NCI-H1092 treated with DMSO at 0.1 percent for 48 hours (cell line): Measurements from ENCODE around the gene APOA4.

ENCODE experiments used
- DNase-seq: peaks from one replicate; lab custom pipeline; 2025; lab: John Stamatoyannopoulos, UW

Gene APOA4

GRCh38 chr11:116776522-116776984 is 46.6 kb downstream of the APOA4 start:
- DNase-seq, result no peak

GRCh38 chr11:116775975-116776374 is 47.1 kb downstream of the APOA4 start:
- no peak for DNase-seq

DNA sequence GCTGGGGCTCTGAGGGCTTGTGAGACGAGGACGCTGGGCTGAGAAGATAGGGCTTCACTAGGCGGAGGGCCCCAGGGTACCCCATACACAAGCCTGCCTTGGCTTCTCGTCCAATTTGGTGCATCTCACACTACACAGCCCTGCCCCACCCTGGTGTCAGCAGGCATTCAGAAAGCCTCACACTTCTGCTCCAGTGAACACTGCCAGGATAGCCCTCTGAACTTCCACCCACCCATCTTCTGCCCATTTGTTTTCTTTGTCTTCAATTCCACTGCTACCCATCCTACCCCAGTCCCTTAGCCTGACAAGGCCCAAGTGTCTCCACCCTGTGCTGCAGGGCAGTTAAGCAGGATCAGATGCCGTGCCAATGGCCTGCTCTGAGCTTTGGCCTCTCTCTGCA is 48.4 kb downstream of the APOA4 start:
- no peak for DNase-seq

DNA sequence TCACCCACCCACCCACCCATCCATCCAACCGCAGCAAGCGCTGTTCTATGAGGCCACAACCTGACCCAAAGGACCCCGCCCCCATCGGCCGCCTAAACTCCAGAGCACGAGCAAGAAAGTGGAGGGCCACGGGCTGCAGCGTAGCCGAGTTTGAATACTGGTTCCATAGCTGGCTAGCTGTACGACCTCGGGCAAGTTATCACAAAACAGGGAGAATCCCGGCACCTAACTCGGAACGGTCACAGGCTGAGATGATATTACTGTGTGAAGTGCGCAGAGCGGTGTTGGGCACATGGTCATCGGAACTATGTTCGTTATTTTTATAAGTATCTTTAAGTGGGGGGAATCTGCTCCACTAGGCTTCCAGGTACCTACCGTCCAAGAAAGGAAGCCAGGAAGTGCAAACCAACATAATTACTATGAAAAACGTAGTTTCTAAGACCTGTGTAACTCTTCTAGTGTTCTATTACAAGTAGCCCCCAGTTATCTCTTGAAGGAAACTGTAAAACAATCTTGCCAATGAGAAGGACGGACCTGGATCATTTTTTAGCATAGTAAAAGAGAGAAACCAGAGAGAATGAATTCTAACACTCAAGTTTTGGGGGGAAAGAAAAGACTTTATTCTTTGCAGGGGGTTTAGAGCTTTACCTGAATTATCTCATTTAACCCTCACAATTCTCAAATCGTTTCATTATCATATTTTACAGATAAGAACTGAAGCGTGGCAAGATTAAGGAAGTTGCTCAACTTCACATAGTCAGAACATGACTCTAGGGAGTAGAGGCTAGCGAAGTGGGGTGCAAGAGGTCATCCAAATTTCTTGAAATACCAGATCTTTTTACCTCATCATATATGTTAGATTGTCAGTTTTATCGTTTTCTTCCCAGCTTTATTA is 49.7 kb downstream of the APOA4 start:
- DNase-seq, result peak; percentile 74

DNA sequence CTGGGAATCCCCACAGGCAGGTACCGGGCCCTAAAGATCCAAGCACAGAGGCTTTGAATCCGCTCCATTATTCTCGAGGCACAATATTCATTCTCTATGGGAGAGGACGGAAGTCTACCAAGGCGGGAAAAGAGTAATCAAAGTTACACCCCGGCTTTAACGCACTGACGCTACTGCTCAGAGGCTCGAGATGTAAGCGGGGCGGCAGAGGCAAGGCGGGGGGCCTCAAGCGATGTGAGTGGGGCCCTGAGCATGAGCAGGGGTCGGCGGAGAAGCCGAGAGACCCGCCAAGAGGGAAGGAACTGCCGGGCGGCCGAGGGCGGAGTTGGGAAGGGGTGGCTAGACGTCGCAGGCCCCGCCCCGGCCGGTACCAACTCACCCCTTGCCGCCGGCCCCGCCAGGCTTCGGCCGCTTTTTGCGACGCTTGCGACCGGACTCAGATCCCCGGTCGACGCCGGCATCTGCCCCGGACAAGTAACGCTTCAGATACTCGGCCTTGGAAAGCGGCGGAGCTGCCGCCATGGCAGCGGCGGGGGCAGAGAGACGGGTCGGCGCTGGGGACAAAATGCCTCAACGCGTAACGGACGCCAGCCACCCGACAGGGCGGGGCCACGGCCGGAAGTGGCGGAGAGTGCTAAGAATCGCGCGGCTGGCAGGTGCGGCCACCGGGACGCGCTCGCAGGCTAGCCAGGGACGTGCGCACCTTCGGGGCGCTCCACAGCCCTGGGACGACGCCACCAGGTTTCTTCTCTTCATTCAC is 50.5 kb downstream of the APOA4 start, which contains the start of gene BUD13:
Gene BUD13, minus strand, starts transcription at position 545 of the 760 bp plus-strand sequence. Its CDS starts 23 bp downstream, at position 522.
- DNase-seq, result peak; percentile 92

GRCh38 chr11:116771935-116772334 is 51.2 kb downstream of the APOA4 start:
- no peak for DNase-seq
